HG02623 (cell line): ENCODE measurements around the gene GRIK5.

ENCODE experiments used
- ATAC-seq: cut with Tn5 transposase; IDR thresholded peaks from one replicate; pipeline ENCODE4 v1.9.1; 2021; ENCODE audit warnings: moderate library complexity; ENCODE audit not compliant: unreplicated experiment

The GRIK5 gene

DNA sequence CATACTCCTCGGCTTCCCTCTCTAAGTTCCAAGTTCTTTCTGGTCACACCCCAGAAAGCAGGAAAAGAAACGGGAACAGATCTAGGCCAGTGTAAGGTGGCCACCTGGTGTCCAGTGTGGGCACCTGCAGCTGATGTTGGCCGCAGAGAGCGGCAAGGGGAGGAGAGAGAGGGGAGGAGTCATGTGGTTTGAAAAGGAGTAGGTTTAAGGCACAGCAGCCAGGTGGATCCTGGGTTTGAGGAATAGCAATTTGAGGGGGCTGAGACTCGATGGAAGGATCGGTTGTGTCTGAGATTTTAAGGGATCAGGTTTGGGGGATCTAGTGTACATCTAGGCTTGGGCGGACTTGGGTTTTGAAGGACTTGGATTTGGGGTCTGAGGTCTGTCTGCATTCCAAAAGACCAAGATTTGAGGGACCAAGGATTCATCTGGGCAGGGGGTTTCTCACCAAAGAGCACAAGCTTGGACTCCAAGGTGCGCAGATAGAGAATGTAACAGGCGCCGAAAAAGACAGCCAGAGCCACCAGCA, 112.1 kb downstream of the GRIK5 start:
- no peak for ATAC-seq

DNA sequence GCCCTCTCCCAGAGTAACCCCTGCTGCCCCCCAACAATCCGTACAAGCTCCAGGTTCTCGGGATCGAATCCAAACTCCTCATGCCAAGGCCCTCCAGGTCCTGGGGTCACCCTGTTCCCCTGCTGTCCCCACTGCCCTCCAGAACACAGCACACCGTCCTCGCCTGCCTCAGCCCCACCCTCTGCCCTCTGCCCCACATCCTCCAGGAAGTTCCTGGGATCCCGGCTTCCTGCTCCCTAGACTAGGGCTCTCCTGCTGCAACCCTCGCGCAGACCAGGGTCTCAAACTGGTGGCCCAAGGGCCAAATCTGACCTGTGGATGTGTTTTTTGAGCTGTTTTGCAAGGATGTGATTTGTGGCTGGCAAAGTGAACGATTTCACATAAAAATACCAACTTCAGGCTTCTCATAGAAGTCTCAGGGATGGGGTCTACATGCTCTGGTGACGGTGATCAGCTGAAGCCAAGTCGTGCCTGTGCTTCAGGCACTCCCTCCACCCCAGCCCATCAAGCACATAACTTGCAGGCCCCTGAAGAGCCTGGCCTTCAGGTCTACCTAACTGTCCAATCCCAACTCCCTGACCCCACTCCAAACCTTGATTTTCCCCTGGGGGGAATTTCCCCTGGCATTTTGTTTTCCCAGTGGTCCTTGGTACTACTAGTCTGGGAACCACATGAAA, 112.7 kb downstream of the GRIK5 start:
- no peak for ATAC-seq

DNA sequence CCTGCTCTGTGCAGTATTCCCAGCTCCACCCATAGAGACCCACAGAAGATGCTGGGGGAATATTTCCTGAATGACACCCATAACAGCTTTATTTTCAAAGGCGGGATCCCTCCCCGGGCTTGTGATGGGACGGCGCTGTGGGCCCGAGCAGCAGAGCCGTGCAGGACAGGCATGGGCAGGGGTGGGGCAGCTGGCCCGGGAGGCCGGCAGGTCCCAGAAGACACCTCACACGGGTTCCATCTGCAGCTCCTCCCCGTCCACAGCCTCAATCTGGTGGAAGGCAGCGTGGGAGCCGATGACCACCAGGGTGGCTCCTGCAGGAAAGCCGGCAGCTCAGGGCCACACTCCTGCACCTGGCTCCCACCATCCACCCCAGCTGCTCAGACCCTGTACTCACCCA, 113.4 kb downstream of the GRIK5 start:
- ATAC-seq = no peak

DNA sequence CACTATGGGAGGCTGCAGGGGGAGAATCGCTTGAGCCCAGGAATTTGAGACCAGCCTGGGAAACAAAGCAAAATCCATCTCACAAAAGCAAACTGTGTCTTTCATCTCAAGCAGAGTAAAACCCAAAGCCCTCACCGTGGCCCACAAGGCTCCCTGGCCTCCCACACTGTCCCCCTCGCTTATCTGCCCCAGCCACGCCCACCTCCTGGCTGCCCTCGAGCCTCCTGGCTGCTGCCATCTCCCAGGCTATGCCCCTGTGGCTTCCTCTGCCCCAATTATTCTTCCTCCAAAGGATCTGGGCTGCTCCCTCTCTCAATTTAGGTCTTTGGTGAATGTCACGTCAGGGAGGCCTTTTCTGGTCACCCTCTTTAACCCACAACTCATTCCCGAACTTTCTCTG, 114.5 kb downstream of the GRIK5 start:
- no peak for ATAC-seq

DNA sequence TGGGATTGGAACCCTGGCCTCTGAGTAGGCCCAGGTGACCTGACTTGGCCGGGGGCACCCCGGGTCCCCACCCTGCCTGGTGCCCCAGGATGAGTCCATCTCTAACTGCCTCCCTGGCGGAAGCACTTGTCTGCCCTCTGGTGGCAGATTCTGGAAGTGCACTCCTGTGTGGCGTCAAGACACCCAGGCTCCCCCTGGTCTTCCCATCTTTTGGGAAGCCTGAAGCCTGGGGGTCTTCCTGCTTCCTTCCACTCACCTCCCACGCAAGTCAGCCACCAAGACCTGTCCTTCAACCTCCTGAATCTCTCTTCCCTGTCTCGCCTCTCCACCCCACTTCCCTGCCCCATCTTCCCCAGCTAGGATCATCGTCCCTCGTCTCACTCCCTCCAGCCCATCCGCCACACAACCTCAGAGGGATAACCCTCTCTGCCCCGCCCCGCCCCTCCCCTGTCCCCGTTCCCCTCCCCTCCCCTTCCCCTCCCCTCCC, 118.3 kb downstream of the GRIK5 start:
- no peak for ATAC-seq
